Ovary (tissue), 9 donors: ENCODE data around the gene ACE. TPM values are rescaled to one million over a fixed set of nuclear protein-coding genes. Genes with fewer than 3 reads are reported as not detected.

Experiments used
- DNase-seq, 5 donors: peaks; one replicate each; pipeline ENCODE4 v3.0.0-alpha.2; 2019 to 2020
- H3K27ac ChIP-seq, 2 donors: fragments of 200-600 bp; one replicate each; pipeline versions ENCODE4 v1.5.1 to v1.8.0; 2019 to 2022
- H3K27me3 ChIP-seq: fragments of 200-600 bp; one replicate; pipeline ENCODE4 v1.8.0; 2022
- H3K36me3 ChIP-seq: fragments of 200-600 bp; sonication (generic); one replicate; pipeline ENCODE4 v1.5.1; 2019
- H3K4me1 ChIP-seq: one replicate; pipeline ENCODE4 v1.8.1; 2013; ENCODE audit warnings: mild to moderate bottlenecking, moderate library complexity; ENCODE audit not compliant: insufficient read depth
- H3K4me3 ChIP-seq: fragments of 200-600 bp; sonication (generic); one replicate; pipeline ENCODE4 v1.5.1; 2017
- H3K9me3 ChIP-seq, 2 donors: fragments of 200-600 bp in 1 of 2; sonication (generic) in 1 of 2; one replicate each; pipeline versions ENCODE4 v1.5.1 to v1.8.1; 2013 to 2019; ENCODE audit warnings: mild to moderate bottlenecking in 1 of 2, moderate library complexity in 1 of 2
- EP300 ChIP-seq: sonication (generic); formaldehyde crosslinking; IDR thresholded peaks from one replicate; pipeline ENCODE4 v1.6.1; 2017; ENCODE audit warnings: antibody characterized with exemption
- POLR2A ChIP-seq: fragments of 450-650 bp; IDR thresholded peaks from one replicate; pipeline ENCODE4 v1.6.1; 2017; ENCODE audit warnings: antibody characterized with exemption, mild to moderate bottlenecking, moderate library complexity
- WGBS, 3 donors: extraction: QIAGEN DNeasy Blood & Tissue Kit in 1 of 3; methylation state at CpG; one replicate each; pipeline versions ENCODE4 v1.1.5 to v1.1.7; 2013 to 2017; 5-methylcytosine and 5-hydroxymethylcytosine counted together
- intact Hi-C, 4 donors: fragments of 100-400 bp; cut with DNase I; formaldehyde crosslinking; loops; one replicate each; pipeline versions ENCODE4 v1.11.0 to v1.15.1; 2022 to 2023
- polyA plus RNA-seq, 2 donors: library from polyadenylated mRNA; stranded (reverse); fragments of 200-250 nt in 1 of 2; fragments of 350-450 nt in 1 of 2; fragmentation: Illumina TruSeq in 1 of 2; extraction: RNeasy Lipid Tissue Mini Kit (QIAGEN cat#74804) in 1 of 2; gene quantifications; one replicate each; pipeline ENCODE4 v1.2.3, GENCODE V29; 2013 to 2014
- total RNA-seq, 7 donors: library from RNA; depleted of rRNA in 2 of 7; stranded (reverse); fragments of >200 nt in 2 of 7; fragmentation: NEBNext Ultra II Directional in 3 of 7; extraction: Animal tissue kit (Norgen Biotek cat#: 25700) in 3 of 7; gene quantifications; one replicate each; pipeline versions ENCODE4 v1.1.0 to v1.2.4, GENCODE V29; 2016 to 2023
- TF ChIP-seq, protein P1 (sequence below), 3 donors: fragments of 450-650 bp in 2 of 3; fragments of 200-600 bp in 1 of 3; IDR thresholded peaks; one replicate each; pipeline versions ENCODE4 v1.5.1 to v1.8.0; 2016 to 2022; ENCODE audit warnings: antibody characterized with exemption in 3 of 3, mild to moderate bottlenecking in 1 of 3
- donor health status: DM: no; HTN: no; CAD: no; lungs with moderate emphysema.
- donor health status: DM: no; HTN: no; CAD: no.
- donor health status: Bipolar disorder and iron deficiency.
- donor health status: DM: yes; HTN: yes; CAD: no.
- donor health status: DM: no; HTN: no; CAD: no.
- donor health status: DM: yes; HTN: yes; CAD: no.

The ACE gene
- total and polyA plus RNA-seq, 9 donors: 2.9 to 8.1 (median 5.1) TPM

DNA sequence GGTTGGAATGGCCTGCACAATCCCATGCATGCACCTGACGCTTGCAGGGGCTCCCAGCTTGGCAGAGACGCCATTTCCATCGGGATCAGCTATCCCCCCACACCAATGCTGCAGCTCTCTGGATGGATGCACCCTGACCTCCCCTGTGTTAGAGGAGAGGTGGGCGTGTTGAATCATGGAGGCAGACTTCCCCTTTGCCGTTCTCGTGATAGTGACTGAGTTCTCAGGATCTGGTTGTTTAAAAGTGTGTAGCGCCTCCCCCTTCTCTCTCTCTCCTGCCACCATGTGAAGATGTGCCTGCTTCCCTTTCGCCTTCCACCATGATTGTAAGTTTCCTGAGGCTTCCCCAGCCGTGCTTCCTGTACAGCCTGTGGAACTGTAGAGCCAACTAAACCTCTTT is 28.5 kb downstream of the ACE start:
- no peak overlapping the region for H3K27ac ChIP-seq
- intact Hi-C loops: no loop called here
- H3K36me3 ChIP-seq: no peaks in the 10 kb centered on the region
- no peaks in the 10 kb centered on the region for H3K4me1 ChIP-seq
- no peaks in the 10 kb centered on the region for H3K9me3 ChIP-seq
- TF ChIP-seq POLR2A: no peak
- no peak for TF ChIP-seq EP300
- TF ChIP-seq, protein P1, sequence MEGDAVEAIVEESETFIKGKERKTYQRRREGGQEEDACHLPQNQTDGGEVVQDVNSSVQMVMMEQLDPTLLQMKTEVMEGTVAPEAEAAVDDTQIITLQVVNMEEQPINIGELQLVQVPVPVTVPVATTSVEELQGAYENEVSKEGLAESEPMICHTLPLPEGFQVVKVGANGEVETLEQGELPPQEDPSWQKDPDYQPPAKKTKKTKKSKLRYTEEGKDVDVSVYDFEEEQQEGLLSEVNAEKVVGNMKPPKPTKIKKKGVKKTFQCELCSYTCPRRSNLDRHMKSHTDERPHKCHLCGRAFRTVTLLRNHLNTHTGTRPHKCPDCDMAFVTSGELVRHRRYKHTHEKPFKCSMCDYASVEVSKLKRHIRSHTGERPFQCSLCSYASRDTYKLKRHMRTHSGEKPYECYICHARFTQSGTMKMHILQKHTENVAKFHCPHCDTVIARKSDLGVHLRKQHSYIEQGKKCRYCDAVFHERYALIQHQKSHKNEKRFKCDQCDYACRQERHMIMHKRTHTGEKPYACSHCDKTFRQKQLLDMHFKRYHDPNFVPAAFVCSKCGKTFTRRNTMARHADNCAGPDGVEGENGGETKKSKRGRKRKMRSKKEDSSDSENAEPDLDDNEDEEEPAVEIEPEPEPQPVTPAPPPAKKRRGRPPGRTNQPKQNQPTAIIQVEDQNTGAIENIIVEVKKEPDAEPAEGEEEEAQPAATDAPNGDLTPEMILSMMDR (IDR thresholded peaks at IDR 0.05): no peak
- H3K27me3 ChIP-seq: no peaks in the 10 kb centered on the region
- H3K4me3 ChIP-seq: no peak overlapping the region
- WGBS, 3 donors: 76 to 86% (median 81%) methylated on average over 9 of the region's 9 CpGs
- no peak for DNase-seq

DNA sequence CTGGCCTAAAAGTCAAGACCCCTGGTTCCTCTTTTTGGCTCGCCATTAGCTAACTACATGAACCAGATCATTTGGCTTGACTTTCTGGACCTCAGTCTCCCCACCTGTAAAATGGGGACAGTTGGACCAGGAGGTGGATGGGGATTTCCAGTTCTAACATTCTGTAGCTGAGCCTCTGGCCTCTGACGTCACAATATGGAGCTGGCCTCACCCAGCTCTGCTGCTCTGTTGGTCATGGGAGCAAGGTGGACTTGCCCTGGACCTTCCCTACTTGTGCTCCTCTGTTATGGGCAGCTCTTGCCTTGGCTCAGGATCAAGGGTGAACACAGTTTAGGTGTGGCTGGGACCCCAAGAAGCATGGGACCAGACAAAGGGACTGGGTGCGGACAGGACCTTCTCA is 29.8 kb downstream of the ACE start:
- Histone ChIP-seq H3K36me3 (no peaks in the 10 kb centered on the region), H3K27ac (no peak overlapping the region), H3K4me3 (no peak overlapping the region), H3K27me3 (no peaks in the 10 kb centered on the region), H3K9me3 (no peaks in the 10 kb centered on the region), H3K4me1 (no peaks in the 10 kb centered on the region)
- intact Hi-C loops: no loop called here
- TF ChIP-seq POLR2A (no peak), EP300 (no peak)
- TF ChIP-seq, protein P1 (IDR thresholded peaks at IDR 0.05): no peak
- 88 to 94% (median 94%) methylated on average over 3 of the region's 3 CpGs for WGBS, 3 donors
- no peak for DNase-seq

GRCh38 chr17:63511331-63511730 is 34.5 kb downstream of the ACE start:
- intact Hi-C loops: no loop called here
- H3K36me3 ChIP-seq: no peaks in the 10 kb centered on the region
- DNase-seq: no peak
- no peaks in the 10 kb centered on the region for H3K27me3 ChIP-seq
- WGBS, 3 donors: 89 to 95% (median 90%) methylated on average over 8 of the region's 8 CpGs
- H3K4me1 ChIP-seq: no peaks in the 10 kb centered on the region
- no peak overlapping the region for H3K27ac ChIP-seq
- TF ChIP-seq, protein P1 (IDR thresholded peaks at IDR 0.05): no peak
- no peak for TF ChIP-seq POLR2A
- TF ChIP-seq EP300: no peak
- H3K9me3 ChIP-seq: no peaks in the 10 kb centered on the region
- H3K4me3 ChIP-seq: no peak overlapping the region

DNA sequence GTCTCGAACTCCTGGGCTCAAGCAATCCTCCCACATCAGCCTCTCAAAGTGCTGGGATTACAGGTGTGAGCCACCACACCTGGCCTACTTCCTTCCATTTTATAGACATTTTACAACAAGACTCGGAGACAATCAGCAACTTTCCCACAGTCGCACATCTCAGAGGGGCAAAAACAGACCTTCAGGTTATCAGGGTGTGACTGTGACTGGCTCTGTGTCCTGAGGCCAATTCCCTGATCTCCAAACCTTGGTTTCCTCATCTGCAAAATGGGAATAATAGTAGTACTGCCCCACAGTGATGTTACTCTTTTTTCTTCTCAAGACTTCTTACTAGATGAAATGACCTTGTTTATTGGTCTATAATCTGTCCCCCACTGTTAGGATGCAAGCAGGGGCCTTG is 35.5 kb downstream of the ACE start:
- DNase-seq: no peak
- Histone ChIP-seq H3K4me1 (no peaks in the 10 kb centered on the region), H3K9me3 (no peaks in the 10 kb centered on the region), H3K27ac (no peak overlapping the region), H3K4me3 (no peak overlapping the region), H3K27me3 (no peaks in the 10 kb centered on the region), H3K36me3 (no peaks in the 10 kb centered on the region)
- TF ChIP-seq, protein P1 (IDR thresholded peaks at IDR 0.05): no peak
- TF ChIP-seq EP300 (no peak), POLR2A (no peak)
- intact Hi-C loops: no loop called here
- 82 to 90% (median 86%) methylated on average over 3 of the region's 3 CpGs for WGBS, 3 donors
